HFFc6 (cell line): ENCODE results near the gene GNG7. TPM values are rescaled to one million over a fixed set of nuclear protein-coding genes. Genes with fewer than 3 reads are reported as not detected.

ENCODE experiments used
- DNase-seq: peaks from one replicate; pipeline ENCODE4 v3.0.0-alpha.2; 2018
- H3K27ac Mint-ChIP-seq: 2 replicates; pipeline ENCODE4 v1.8.0; 2020; ENCODE audit warnings: mild to moderate bottlenecking, mixed read lengths
- H3K27me3 Mint-ChIP-seq: 2 replicates; pipeline ENCODE4 v1.8.0; 2021; ENCODE audit warnings: mild to moderate bottlenecking, moderate library complexity, mixed read lengths; ENCODE audit not compliant: insufficient read depth
- H3K36me3 Mint-ChIP-seq: 2 replicates; pipeline ENCODE4 v1.8.0; 2021; ENCODE audit warnings: low read depth, mixed read lengths
- H3K4me1 Mint-ChIP-seq: 2 replicates; pipeline ENCODE4 v1.8.0; 2020; ENCODE audit warnings: low read depth, mixed read lengths
- H3K4me3 Mint-ChIP-seq: 2 replicates; pipeline ENCODE4 v1.8.0; 2020; ENCODE audit warnings: mild to moderate bottlenecking, moderate library complexity, mixed read lengths
- H3K9me3 Mint-ChIP-seq: 2 replicates; pipeline ENCODE4 v1.8.0; 2020; ENCODE audit warnings: mild to moderate bottlenecking, mixed read lengths
- total RNA-seq, 6 experiments: library from RNA; stranded (reverse); fragmentation: NEBNext Ultra II Directional; extraction: Animal tissue kit (Norgen Biotek cat#: 25700); gene quantifications; 2 replicates in 1 of 6; 3 replicates in 5 of 6; pipeline ENCODE4 v1.2.3, GENCODE V29; 2021
- TF ChIP-seq, protein P1 (sequence below): fragments of 200-600 bp; sonication (generic); IDR thresholded peaks from 2 replicates; pipeline ENCODE4 v1.5.0; 2021; ENCODE audit warnings: antibody characterized with exemption, mild to moderate bottlenecking

GNG7 gene
- total RNA-seq, 6 experiments from 2014 or later: 0.09 to 0.29 (median 0.11) TPM; not detected in 1

- DNase-seq: no peak
- TF ChIP-seq, protein P1, sequence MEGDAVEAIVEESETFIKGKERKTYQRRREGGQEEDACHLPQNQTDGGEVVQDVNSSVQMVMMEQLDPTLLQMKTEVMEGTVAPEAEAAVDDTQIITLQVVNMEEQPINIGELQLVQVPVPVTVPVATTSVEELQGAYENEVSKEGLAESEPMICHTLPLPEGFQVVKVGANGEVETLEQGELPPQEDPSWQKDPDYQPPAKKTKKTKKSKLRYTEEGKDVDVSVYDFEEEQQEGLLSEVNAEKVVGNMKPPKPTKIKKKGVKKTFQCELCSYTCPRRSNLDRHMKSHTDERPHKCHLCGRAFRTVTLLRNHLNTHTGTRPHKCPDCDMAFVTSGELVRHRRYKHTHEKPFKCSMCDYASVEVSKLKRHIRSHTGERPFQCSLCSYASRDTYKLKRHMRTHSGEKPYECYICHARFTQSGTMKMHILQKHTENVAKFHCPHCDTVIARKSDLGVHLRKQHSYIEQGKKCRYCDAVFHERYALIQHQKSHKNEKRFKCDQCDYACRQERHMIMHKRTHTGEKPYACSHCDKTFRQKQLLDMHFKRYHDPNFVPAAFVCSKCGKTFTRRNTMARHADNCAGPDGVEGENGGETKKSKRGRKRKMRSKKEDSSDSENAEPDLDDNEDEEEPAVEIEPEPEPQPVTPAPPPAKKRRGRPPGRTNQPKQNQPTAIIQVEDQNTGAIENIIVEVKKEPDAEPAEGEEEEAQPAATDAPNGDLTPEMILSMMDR: no peak
- H3K4me1 Mint-ChIP-seq: peaks cover 13% of the 10 kb centered on the region
Measured at GRCh38 chr19:2711875-2712205, 9.3 kb upstream of the GNG7 start.

DNA sequence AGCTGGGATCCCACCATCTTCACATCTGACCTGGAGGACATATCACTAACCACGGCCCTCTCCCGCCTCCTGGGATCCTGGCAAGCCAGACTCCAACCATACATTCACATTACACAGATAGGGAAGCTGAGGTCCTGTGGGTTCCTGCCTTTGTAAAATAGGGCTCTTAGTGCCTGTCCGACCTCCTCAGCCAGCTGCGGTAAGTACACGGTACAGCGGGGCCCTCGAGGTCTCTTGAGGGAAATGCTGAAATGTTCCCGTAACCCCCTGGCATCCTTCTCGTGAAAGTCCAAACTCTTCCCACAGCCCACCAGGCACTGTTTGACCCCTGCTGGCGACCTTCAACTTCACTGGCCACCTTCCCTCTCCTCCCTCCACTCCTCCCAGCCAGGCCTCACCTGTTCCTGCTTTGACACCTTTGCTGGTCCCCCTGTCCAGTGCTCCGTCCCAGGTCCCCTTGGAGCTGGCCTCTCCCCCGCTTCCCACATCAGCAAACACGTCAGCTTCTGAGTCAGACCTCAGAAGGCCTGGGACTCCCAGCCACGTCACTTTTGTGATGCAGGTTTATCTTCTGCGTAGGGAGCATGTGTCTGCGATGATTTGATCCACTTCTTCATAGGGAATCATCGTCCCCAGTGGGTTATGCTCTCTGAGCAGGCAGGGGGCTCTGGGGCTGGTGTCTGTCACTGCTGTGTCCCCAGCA lies 8.8 kb upstream of the GNG7 start:
- no peak overlapping the region for H3K4me3 Mint-ChIP-seq
- H3K27me3 Mint-ChIP-seq: peaks cover 8% of the 10 kb centered on the region
- DNase-seq: peak; percentile 53
- H3K9me3 Mint-ChIP-seq: peaks cover 12% of the 10 kb centered on the region
- TF ChIP-seq, protein P1: no peak
- peak overlapping the region; percentile 77 for H3K27ac Mint-ChIP-seq
- peaks cover 12% of the 10 kb centered on the region for H3K36me3 Mint-ChIP-seq
- H3K4me1 Mint-ChIP-seq: peaks cover 13% of the 10 kb centered on the region

More at GRCh38 chr19:2711875-2712205, 9.3 kb upstream of the GNG7 start:
- H3K27ac Mint-ChIP-seq: no peak overlapping the region
- peaks cover 12% of the 10 kb centered on the region for H3K9me3 Mint-ChIP-seq
- H3K36me3 Mint-ChIP-seq: peaks cover 12% of the 10 kb centered on the region
- H3K27me3 Mint-ChIP-seq: peaks cover 8% of the 10 kb centered on the region
- no peak overlapping the region for H3K4me3 Mint-ChIP-seq

- peaks cover 3% of the 10 kb centered on the region for H3K4me1 Mint-ChIP-seq
- TF ChIP-seq, protein P1: no peak
- H3K27me3 Mint-ChIP-seq: peaks cover 12% of the 10 kb centered on the region
- H3K36me3 Mint-ChIP-seq: no peaks in the 10 kb centered on the region
- H3K27ac Mint-ChIP-seq: no peak overlapping the region
- DNase-seq: no peak
- H3K9me3 Mint-ChIP-seq: no peaks in the 10 kb centered on the region
- H3K4me3 Mint-ChIP-seq: no peak overlapping the region
Measured at GRCh38 chr19:2706251-2706650, 3.8 kb upstream of the GNG7 start.

DNA sequence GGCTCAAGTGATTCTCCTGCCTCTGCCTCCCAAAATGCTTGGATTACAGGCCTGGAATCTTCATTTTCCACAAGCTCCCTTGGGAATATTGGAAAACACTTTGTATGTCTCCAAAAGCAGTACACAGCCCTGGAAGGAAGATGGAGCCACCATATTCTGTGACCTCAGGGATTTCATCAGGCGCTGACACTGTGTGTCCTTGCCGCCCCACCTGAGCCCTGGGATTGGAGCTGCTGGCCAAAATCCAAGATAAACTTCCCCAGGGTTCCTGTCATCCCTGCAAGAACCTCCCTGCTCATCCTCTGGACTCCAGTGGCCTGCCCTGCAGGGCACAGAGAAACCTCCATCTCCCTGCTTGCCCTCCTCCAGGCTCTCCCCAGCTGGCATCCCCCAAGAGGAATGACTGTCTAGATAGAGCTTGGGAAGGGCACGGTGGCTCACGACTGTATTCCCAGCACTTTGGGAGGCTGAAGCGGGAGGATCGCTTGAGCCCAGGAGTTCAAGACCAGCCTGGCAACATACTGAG lies 1.3 kb upstream of the GNG7 start:
- no peaks in the 10 kb centered on the region for H3K9me3 Mint-ChIP-seq
- peaks cover 22% of the 10 kb centered on the region for H3K27me3 Mint-ChIP-seq
- TF ChIP-seq, protein P1: no peak
- H3K4me3 Mint-ChIP-seq: no peak overlapping the region
- no peak for DNase-seq
- H3K27ac Mint-ChIP-seq: no peak overlapping the region
- no peaks in the 10 kb centered on the region for H3K36me3 Mint-ChIP-seq
- H3K4me1 Mint-ChIP-seq: no peaks in the 10 kb centered on the region

DNA sequence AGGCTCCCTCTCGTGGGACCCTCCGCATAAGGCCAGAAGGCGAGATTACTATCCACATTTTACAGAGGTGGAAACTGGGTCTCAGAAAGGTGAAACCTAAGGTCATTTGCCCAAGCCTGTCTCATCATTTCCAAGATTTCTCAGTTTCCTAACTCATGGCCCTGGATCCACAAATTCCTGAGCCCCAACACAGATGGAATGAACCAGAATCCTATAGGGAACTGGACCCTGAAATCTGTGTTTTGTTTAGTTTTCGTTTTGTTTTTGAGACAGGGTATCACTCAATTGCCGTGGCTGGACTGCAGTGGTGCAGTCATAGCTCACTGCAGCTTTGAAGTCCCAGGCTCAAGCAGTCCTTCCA lies 563 bp upstream of the GNG7 start:
- H3K27ac Mint-ChIP-seq: no peak overlapping the region
- no peak overlapping the region for H3K4me3 Mint-ChIP-seq
- no peaks in the 10 kb centered on the region for H3K36me3 Mint-ChIP-seq
- H3K9me3 Mint-ChIP-seq: no peaks in the 10 kb centered on the region
- no peak for DNase-seq
- peaks cover 22% of the 10 kb centered on the region for H3K27me3 Mint-ChIP-seq
- no peaks in the 10 kb centered on the region for H3K4me1 Mint-ChIP-seq
- TF ChIP-seq, protein P1: no peak
